ENCODE results near the gene PTPRN2.

GRCh38 chr7:157603716-157604115, 983.9 kb downstream of the PTPRN2 start:
- TF ChIP-seq CTCF (conservative IDR thresholded peaks at IDR 0.05), result no peak
- TF ChIP-seq EZH2 (IDR thresholded peaks at IDR 0.05; ENCODE audit: low read depth), result peak; percentile 48; the same call in 1 of the 2 replicates

Data from PC-9 (cell line).